GM18499 (cell line): ENCODE data around the gene GPATCH8.
"Not testable (repeated sequence)": the region's sequence is repeated elsewhere in the genome, so short reads cannot be mapped to it uniquely, and the experiment has no call there.

ENCODE experiments used
- ATAC-seq: cut with Tn5 transposase; IDR thresholded peaks from one replicate; pipeline ENCODE4 v1.9.1; 2021; ENCODE audit warnings: moderate number of reproducible peaks; ENCODE audit not compliant: insufficient read depth, unreplicated experiment

The GPATCH8 gene

GRCh38 chr17:44398692-44399691 lies 104.2 kb downstream of the GPATCH8 start:
- ATAC-seq: no peak

- no peak for ATAC-seq
Observed at GRCh38 chr17:44397479-44398440, 105.4 kb downstream of the GPATCH8 start.

- no peak for ATAC-seq
Observed at GRCh38 chr17:44396946-44397345, 106.3 kb downstream of the GPATCH8 start.

GRCh38 chr17:44394833-44395232 lies 108.4 kb downstream of the GPATCH8 start:
- no peak for ATAC-seq

GRCh38 chr17:44394112-44394511 lies 109.1 kb downstream of the GPATCH8 start:
- not testable (repeated sequence) for ATAC-seq

- ATAC-seq: no peak
Observed at GRCh38 chr17:44390250-44390870, 112.8 kb downstream of the GPATCH8 start.

- ATAC-seq: no peak
Observed at GRCh38 chr17:44389723-44390202, 113.4 kb downstream of the GPATCH8 start.

- ATAC-seq: no peak
Observed at GRCh38 chr17:44389281-44389680, 113.9 kb downstream of the GPATCH8 start, which contains the start of gene ITGA2B. Gene ITGA2B (minus strand): TSS chr17:44389649. CDS start chr17:44389473, 176 bp downstream.

- ATAC-seq: no peak
Observed at GRCh38 chr17:44387804-44388203, 115.4 kb downstream of the GPATCH8 start.

GRCh38 chr17:44386182-44386525 lies 117.1 kb downstream of the GPATCH8 start:
- no peak for ATAC-seq

GRCh38 chr17:44385287-44386181 lies 117.7 kb downstream of the GPATCH8 start:
- ATAC-seq: no peak

- ATAC-seq: no peak
Observed at GRCh38 chr17:44384823-44385286, 118.4 kb downstream of the GPATCH8 start.

- no peak for ATAC-seq
Observed at GRCh38 chr17:44384281-44384822, 118.9 kb downstream of the GPATCH8 start.

- ATAC-seq: no peak
Observed at GRCh38 chr17:44383861-44384260, 119.3 kb downstream of the GPATCH8 start.

GRCh38 chr17:44383363-44383762 lies 119.8 kb downstream of the GPATCH8 start:
- ATAC-seq: no peak

GRCh38 chr17:44382917-44383316 lies 120.3 kb downstream of the GPATCH8 start:
- no peak for ATAC-seq

- ATAC-seq: no peak
Observed at GRCh38 chr17:44381810-44382305, 121.3 kb downstream of the GPATCH8 start.

GRCh38 chr17:44380767-44381166 lies 122.4 kb downstream of the GPATCH8 start:
- no peak for ATAC-seq

GRCh38 chr17:44379887-44380286 lies 123.3 kb downstream of the GPATCH8 start:
- no peak for ATAC-seq
